ENCODE measurements around the gene KLC4. TPM values are rescaled to one million over a fixed set of nuclear protein-coding genes. Genes with fewer than 3 reads are reported as not detected.
"Not testable (repeated sequence)": the region's sequence is repeated elsewhere in the genome, so short reads cannot be mapped to it uniquely, and the experiment has no call there.

Gene KLC4
- polyA plus RNA-seq, 3 donors: 58.0 to 82.5 (median 78.5) TPM

DNA sequence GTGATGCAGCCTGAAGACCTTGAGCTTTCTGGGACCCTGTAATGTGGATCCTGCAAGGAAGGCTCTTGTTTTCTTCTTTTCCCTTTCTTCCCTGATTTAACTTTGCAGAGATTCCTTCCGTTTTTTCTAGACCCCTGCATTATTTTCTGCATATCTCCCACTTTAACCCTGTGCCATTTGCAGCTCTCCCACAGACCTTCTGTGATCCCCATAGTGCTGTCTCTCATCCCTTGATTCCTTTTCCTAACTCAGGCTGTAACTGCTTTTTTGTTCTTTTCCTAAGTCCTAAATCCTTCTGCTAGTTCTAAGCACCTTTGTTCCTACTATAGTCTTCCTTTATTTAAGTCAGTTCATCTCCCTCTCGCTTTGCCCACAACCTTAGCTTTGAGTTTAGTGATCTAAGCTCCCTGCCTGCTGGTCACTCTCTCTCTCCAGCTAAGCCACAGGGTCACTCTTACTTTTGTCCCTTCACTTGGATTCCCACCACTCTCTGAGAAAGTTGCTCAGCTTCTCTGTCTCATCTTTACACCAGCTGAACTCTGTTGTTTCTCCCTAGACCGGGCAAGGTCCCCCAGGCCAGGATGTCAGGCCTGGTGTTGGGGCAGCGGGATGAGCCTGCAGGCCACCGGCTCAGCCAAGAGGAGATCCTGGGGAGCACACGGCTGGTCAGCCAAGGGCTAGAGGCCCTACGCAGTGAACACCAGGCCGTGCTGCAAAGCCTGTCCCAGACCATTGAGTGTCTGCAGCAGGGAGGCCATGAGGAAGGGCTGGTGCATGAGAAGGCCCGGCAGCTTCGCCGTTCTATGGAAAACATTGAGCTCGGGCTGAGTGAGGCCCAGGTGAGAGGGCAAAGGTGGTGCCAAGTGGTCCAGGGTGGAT, 1.6 kb downstream of the KLC4 start:
- no peak for DNase-seq

DNA sequence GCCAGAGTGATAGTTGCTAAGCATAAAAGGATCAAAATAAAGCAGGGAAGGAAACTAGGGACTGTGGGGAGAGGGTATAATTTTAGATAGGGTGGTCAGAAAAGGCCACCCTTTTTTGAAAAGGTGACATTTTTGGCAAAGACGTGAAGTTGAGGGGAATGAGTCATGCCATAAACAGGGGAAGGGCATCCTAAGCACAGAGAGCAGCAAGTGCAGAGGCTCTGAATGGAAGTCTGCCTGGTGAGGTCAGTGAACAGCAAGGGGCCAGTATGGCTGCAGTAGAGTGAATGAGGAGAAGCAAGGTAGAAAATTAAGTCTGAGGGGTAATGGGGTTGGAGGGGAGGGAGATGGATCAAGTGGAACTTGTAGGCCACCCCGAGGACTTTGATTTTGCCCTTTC, 2.4 kb downstream of the KLC4 start:
- no peak for DNase-seq

- no peak for DNase-seq
Measured at GRCh38 chr6:43062818-43063217, 3.4 kb downstream of the KLC4 start.

DNA sequence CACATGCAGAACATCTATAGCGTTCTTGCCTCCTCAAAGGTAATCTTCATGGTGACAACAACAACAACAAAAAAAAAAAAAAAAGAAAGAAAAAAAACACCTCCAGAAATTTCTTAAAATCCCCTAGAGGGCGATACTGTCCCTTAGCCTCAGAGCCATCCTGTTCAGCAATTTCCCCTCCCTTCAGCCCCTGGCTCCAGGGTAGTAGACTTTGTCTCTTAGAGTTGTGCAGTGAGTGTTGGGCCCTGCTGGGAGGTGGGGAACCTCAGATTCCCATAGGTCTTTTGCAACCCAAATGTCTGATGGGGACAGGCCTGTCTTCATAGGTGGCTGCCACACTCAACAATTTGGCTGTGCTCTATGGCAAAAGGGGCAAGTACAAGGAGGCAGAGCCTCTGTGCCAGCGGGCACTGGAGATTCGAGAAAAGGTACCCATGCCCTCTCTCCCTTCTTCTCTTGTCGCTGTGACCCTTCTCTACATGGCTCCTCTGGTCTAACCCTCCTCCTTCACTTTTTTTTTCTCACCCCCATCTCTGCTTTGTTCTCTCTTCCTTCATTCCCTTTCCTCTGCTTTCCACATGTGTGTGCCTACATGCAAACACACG, 10.7 kb downstream of the KLC4 start:
- peak; percentile 78 for DNase-seq

DNA sequence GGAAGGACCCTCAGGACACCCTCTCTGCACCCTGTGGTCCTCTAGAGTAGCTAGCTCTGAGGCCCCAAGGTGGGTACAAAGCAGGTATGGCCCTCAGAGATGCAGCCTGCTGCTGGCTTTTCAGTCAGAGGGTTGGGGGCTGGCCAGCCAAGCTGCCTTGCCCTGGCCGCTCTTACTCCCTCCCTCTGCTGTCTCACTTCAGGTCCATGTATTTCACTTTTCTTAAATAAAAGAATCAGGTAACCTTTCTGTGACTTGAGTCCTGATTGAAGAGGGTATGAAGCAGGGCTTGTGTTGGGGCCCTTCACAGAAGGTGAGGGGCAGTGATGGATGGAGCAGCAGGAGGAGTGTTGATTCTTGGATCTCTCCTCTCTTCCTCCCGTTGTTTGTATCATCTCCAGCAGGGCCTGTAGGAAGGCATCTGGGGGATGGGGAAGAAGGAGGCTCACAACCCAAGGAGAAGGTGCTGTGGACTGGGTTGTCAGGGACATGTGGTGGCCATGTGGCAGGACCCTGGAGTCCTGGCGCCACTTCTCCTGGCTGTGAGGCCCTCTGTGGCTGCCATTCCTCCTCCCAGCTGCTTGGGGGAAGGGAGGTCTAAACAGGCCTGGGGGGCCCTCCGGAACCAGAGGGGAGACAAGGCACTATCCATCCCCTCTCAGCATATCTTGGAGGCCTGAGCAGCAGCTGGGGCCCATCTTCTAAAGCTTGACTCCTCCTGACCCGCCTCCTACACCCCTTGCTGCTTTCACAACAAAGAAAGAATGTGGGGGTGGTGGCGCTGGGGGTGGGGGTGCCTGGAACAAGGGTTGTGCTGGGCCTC, 15.6 kb downstream of the KLC4 start:
- peak; percentile 90 for DNase-seq

DNA sequence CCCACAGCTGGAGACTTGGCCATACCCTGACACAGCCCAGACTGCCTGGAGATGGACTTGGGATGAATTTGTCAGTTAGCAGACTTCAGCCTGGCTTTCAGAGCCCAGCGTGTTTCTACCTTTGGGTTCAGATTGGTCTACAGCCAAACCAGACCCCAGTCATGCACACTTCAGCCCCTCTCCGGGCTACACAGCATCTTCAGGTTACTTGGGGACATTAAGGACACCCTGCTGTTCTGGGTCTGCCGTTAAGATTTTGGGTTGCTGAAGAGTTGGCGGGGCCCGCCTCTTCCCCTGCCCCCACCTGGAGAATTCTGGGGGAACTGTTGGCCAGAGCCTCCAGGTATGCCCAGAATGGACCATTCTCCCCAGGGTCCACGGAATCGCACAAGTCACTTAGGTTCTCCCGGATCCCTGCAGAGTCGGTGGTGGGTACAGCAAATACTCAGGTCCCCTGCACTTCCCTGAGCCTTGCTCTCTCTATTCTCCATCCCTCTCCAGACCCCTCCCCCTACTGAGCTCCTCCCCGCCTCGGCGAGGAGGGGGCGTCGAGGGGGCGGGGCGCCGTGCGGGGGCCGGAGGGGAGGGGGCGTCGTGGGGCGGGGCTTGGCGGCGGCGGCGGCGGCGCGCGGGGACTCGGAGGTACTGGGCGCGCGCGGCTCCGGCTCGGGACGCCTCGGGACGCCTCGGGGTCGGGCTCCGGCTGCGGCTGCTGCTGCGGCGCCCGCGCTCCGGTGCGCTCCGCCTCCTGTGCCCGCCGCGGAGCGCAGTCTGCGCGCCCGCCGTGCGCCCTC, 16.4 kb downstream of the KLC4 start, which contains the start of gene PTK7:
TSS of gene PTK7 (plus strand) at position 645 of the 794 bp plus-strand sequence. CDS start 175 bp downstream, outside the sequence.
- peak; percentile 87 for DNase-seq

- DNase-seq: peak; percentile 71
Measured at GRCh38 chr6:43076464-43077332, 17.3 kb downstream of the KLC4 start.

GRCh38 chr6:43077333-43077809, 17.9 kb downstream of the KLC4 start:
- no peak for DNase-seq

- DNase-seq: peak; percentile 60
Measured at GRCh38 chr6:43077981-43078511, 18.6 kb downstream of the KLC4 start.

GRCh38 chr6:43078691-43079090, 19.3 kb downstream of the KLC4 start:
- no peak for DNase-seq

- DNase-seq: no peak
Measured at GRCh38 chr6:43081043-43081442, 21.6 kb downstream of the KLC4 start.

- DNase-seq: not testable (repeated sequence)
Measured at GRCh38 chr6:43081922-43082321, 22.5 kb downstream of the KLC4 start.

- DNase-seq: no peak
Measured at GRCh38 chr6:43082806-43083655, 23.6 kb downstream of the KLC4 start.

DNA sequence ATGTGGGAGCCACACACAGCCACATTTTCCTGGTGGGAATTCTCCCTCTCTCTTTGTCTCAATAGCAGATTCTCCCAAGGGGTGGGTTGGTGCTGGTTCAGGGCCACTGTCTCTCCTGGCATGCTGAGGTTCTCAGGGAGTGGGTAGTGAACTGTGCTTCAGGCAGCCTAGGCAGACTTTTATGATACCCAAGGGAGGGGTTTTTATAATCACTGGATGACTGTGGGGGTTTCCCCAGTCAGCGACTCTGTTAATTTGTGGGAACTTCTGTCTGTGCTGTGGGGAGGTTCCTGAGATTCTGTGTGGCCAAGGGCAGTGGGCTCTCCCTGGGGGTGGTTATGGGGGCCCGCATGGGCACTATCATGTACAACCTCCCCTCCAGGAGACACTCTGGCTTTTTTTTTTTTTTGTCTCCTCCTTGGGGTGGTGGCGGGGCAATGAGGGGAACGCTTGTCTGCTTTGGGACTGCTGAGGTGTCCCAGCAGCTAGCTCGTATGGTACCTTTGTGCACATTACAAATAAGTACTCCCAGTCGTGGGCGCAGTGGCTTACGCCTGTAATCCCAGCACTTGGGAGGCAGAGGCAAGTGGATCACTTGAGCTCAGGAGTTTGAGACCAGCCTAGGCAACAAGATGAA, 26.7 kb downstream of the KLC4 start:
- DNase-seq: no peak

DNA sequence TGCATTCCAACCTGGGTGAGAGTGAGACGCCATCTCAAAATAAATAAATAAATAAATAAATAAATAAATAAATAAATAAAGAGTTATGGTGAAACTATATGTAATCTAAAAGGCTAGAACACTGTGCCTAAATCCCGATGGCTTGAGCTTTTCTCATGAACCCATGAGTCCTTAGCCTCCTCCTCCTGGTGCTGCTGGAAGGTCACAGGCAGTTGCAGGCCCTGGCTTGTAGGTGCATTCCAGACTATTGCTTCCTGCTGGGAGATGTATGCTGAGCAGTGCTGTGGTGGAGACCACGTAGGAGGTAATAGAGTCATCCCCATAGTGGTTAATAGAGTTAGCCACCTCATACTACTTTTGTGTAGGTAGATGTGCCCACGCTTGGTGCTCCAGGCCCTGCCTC, 29.2 kb downstream of the KLC4 start:
- DNase-seq: no peak

- no peak for DNase-seq
Measured at GRCh38 chr6:43089467-43089866, 30.0 kb downstream of the KLC4 start.

- DNase-seq: no peak
Measured at GRCh38 chr6:43089874-43090558, 30.6 kb downstream of the KLC4 start.

DNA sequence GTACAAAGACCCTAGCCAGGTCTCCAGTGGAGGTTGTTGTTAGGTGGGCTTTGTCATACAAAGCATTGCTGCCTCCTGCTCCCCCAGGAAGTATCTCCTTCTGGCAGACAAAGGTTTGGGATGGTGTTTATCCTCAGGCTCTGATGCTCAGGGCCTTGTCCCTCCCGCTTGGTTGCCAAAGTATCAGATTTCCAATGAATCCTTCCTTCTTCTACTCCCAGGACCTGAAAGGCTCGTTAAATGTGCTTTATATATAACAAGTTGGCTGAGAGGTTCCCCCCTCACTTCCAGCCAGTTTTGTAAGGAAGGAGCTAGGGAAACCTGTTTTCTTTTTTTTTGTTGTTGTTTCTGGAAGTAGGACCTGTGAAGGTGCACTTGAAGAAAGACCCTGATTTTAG, 31.1 kb downstream of the KLC4 start:
- DNase-seq: peak; percentile 83

All from renal pelvis (tissue), 4 donors.